Bone marrow (tissue), 2 donors: Measurements from ENCODE around the gene ESR2.
A peak's percentile ranks its signal among the peaks of the same experiment; 100 is the strongest.
"Not testable (repeated sequence)": the region's sequence is repeated elsewhere in the genome, so short reads cannot be mapped to it uniquely, and the experiment has no call there.

Source experiments
- DNase-seq, 2 donors: peaks; one replicate each; lab custom pipeline; 2025; lab: John Stamatoyannopoulos, UW

The ESR2 gene

DNA sequence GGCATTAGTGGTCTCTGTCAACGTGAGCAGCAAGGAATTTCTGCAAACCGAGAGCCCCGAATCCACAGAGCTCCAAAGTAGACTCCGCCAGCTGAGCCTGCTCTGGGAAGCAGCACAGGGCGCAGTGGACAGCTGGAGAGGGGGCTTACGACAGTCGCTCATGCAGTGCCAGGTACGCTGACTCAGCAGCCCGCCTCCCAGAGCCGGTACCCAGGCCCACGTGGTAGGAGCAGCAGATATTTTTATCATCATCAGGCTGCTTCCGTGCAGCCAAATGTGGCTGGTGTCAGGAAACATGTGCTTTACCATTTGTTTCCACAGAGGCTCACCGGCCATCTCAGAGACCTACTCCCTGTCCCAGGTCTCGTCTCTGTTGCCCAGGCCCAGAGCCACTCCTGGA, 73.7 kb downstream of the ESR2 start:
- peak in 1 of 2 donors; percentile 10 for DNase-seq

DNA sequence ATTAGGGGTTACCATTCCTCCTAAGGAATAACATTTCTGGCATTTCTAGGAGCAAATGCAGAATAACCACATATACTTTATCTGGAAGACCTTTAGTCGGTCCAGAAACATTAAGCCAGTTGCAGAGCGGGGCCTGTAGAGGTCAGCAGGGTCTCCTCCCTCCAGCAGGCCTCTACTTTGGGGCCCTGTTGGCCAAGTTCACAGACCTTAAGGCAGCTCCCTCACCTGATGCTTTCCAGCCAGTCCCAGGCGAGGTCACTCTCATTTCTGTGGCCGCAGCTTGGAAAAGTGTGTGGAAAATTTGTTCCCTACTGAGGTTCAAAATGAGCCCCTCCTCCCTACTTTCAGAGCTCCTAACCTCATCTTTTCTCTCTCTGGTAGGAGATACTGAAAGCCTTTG, 74.1 kb downstream of the ESR2 start:
- no peak for DNase-seq

DNA sequence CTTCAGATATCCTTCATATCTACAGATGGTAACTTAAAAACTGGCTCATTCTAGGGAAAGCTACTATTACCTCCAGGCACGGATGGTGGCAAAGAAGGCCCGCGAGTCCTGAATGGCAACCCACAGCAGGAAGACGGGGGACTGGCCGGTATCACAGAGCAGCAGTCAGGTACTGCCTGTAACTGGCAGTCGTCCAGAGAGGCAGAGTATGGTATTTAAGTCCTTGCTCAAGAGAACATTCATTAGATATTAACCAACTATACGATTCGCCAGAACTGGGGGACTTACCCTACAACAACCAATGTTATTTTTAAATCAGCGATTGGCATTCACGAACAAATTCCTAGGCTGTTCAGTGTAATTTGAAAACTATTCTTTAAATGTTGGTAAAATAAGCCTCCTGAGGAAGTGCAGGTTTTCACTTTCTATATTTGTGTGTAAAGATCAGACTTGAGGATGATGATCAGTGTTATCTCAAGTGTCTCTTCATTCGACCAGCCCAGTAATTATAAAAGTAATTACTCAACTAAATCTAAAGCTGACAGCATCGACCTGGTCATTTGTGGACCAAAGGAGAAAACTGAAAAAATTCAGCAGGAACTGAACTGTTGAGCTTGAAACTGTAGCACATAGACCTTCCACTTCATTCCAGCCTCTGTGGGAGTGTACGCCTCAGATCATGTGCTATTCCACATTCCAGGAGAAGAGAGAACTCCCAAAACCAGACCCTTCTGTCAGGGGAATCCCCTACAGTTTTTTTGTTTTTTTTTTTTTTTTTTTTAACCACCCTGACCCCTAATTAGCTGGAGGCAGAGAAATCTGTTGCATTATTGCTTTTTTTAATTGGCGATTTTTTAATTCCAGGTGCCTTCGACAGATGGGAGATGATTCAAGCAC, 75.6 kb downstream of the ESR2 start:
- DNase-seq: no peak

DNA sequence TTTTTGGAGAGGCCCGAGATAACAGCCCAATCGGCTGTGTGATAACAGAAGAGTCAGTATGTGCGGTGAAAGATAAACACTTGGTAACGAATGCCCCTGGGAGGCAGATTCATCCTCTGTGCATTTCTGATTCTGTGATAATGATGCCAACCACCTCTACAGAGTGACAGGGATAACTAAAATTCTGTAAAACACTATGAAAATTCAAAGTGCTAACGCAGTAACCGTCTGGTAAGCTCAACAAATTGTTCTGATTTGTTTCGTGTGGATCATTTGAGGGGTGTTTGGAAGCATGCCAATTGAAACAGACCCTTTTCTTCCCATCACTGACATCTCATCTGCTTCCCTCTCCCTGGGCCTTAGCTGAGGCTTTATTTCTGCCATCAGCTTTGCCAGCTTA, 76.3 kb downstream of the ESR2 start:
- DNase-seq: no peak

DNA sequence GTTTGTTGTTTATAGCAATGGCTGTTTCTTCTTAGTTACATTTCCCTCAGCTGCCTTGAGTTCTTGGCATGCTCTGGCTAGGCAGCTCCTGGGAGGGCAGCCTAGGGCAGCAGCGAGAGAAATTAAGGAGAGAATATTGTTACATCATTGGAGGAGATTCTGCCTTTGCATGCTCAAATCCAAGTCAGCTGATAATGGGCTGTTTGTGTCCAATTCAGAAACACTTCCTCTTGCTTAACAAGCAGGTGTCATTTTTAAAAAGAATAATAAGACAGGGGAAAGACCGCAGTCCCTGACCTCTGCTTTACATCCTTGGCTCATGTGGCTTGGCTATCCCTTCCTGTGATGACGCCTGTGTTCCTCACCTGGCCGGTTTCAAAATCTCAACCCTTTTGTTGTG, 76.9 kb downstream of the ESR2 start:
- no peak for DNase-seq

DNA sequence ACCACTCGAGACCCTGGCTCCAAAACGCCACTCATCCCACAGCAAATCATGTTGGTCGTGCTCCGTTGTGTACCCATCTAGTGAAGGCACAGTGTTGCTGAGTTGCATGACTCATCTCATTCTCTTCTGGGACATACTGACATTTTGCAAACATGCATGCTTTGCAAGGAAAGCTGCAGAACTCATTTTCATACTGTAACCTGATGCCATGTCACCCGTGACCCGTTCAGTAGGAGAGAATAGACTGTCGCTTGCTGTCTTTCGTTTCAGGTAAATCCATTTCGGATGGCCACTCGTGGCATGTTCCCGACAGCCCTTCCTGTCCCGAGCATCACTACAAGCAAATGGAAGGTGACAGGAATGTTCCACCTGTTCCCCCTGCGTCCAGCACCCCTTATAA, 78.2 kb downstream of the ESR2 start:
- DNase-seq: no peak

DNA sequence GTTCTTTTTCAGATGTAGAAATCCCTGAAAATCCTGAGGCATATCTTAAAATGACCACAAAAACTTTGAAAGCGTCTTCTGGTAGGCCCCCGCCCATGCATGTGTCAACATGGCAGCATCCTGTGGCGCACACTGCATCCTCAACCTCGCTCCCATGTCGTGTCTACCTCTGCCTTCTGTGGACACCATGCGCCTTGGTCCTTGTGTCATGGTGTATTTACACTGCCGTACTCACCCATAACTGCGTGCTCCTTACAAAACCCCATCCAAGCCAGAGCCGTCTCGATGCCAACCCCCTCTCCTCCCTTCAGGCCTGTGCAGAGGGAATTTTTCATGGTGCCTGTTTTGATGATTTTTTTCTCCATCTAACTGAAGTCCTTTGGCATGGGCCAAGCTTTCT, 78.9 kb downstream of the ESR2 start:
- DNase-seq: no peak

DNA sequence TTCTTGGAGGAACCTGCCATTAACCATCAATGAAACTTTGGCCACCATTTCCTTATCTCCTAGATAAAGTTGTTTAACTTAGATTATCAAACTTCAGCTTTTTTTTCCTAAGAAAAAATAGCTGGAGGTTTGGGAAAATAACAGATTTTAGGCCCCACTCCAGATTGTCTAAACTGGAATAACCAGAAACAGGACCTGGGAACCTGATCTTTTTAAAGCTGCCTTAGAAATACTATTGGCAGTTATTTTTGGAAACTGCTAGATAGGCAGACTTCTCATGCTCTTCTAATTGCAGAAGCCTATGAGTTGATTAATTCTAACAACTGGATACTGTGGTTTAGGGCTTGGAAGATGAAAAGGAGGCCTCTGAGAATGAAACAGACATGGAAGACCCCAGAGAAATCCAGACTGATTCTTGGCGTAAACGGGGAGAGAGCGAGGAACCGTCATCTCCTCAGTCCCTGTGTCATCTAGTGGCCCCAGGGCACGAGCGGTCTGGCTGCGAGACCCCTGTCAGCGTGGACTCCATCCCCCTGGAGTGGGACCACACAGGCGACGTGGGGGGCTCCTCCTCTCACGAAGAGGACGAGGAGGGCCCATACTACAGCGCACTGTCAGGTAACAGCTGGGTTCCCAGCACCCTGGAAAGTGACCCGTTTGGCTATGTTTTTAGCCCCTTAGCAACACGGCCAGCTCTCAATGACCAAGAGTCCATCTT, 80.2 kb downstream of the ESR2 start:
- DNase-seq: no peak

DNA sequence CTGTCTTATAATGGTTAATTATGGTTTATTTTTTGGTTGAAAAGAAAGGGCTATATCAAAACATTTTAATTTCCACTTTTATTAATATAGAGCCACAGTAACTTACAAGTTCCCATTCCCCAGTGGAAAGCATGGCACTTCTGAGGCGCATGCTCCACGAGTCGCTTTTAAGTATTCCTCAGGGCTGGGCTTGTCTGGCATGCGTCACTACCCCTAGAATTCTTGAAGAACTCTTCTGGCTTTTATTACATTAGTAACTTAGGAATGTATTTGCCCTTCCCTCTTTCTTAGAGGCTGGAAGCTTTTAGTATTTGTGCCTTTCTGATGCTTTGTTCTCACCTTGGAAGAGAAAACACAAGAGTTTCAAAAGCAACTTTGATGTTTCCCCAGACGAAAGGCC, 81.1 kb downstream of the ESR2 start:
- no peak for DNase-seq

DNA sequence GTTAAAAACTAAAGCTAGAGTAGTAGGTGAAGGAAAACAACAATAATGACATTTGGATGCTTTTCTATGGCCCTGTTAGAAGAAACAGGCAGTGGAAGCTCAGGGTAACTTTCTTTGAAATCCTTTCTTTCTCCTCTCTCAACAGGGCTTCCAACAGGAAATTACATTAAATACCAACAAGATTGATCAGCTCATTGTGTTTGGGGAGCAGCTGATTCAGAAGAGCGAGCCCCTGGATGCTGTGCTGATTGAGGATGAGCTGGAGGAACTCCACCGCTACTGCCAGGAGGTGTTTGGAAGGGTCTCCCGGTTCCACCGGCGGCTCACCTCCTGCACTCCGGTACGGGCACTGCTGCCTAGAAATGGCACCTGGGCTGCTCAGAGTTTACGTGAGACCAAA, 81.5 kb downstream of the ESR2 start:
- DNase-seq: no peak

DNA sequence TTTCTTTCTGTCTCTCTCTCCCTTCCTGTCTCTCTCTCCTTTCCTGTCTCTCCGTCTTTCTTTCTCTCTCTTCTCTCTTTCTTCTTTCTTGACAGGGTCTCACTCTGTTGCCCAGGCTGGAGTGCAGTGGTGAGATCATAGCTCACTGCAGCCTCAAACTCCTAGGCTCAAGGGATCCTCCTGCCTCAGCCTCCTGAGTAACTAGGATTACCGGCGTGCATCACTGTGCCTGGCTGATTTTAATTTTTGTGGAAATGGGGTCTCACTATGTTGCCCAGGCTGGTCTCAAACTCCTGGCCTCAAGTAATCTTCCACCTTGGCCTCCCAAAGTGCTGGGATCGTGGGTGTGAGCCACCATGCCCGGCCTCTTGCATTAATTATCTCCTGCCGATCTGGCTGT, 83.3 kb downstream of the ESR2 start:
- not testable (repeated sequence) for DNase-seq

DNA sequence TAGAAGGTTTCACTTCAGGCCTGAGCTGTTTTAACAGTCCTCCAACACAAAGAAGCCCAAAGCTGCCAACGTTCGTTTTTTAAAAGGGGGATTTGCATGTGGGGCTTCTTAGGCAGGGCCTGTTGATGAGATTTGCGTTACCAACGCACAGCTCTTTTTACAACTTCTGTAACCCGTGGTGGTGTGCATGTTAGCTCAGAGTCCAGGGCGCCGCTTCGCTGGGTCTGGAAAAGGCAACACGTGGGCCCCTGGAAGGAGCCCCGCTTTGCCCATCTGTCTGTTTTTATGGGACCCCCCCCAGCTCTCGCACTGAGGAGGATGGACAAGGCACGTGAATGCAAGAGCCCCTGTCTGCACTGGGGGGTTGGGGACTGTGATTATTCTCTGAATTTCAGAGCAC, 84.0 kb downstream of the ESR2 start:
- no peak for DNase-seq

DNA sequence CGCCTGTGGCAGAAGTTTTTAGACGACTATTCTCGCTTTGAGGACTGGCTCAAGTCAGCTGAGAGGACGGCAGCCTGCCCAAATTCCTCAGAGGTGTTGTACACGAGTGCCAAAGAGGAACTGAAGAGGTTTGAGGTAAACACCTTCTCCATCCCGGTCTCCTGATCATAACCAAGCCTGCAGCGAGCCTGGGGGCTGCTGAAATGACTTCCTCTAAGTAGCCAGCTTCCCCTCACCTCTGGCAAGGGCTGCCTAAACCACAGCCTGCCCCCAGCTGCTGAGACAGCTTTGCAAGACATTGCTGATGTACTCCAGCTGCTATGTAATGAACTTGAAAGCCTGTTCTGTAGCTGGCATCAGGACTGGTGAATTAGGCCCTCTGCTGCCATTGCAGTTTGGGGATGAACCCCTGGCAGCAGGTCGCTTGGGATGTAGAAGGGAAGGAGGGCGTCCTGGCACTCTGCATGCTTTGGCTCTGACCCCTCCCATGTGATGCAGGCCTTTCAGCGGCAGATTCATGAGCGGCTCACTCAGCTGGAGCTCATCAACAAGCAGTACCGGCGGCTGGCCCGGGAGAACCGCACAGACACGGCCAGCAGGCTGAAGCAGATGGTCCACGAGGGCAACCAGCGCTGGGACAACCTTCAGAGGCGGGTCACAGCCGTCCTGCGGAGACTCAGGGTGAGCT, 84.6 kb downstream of the ESR2 start:
- DNase-seq: no peak

DNA sequence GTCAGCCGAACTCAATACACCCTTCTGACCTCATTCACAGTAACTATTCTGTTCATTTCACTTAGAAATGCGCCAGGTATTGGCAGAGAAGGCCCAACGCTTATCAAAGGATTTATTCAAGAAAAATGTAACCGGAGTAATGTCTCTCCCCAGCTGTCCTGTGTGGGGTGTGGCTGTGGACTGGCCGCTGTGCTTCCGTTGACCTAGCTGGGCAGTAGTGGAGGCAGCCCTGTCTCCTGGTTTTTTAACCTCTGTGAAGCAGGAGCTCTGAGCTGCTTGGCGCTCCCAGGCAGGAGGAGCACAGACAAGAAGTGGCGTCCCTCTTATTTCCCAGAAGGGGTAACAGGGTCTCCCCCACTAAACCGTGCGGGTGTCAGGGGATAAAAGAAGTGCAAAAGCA, 85.2 kb downstream of the ESR2 start:
- DNase-seq: no peak

DNA sequence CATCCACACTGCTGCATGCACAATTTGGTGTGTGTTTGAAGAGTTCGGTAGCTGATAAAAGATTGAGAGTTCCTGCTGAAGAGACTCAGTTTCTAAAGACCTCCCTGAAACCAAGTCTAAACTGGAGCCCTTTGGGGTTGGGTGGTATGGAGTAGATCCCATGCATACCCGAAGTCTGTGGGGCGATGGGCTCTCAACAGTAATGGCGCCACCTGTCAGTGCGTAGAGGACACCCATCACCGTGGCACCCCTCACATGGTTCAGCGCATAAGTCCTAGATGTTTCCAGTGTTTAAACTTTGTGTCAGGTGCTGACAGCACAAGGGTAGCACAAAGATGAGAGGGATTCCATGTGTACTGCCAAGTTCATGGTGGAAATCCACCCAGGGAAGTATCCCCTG, 85.9 kb downstream of the ESR2 start:
- DNase-seq: no peak

DNA sequence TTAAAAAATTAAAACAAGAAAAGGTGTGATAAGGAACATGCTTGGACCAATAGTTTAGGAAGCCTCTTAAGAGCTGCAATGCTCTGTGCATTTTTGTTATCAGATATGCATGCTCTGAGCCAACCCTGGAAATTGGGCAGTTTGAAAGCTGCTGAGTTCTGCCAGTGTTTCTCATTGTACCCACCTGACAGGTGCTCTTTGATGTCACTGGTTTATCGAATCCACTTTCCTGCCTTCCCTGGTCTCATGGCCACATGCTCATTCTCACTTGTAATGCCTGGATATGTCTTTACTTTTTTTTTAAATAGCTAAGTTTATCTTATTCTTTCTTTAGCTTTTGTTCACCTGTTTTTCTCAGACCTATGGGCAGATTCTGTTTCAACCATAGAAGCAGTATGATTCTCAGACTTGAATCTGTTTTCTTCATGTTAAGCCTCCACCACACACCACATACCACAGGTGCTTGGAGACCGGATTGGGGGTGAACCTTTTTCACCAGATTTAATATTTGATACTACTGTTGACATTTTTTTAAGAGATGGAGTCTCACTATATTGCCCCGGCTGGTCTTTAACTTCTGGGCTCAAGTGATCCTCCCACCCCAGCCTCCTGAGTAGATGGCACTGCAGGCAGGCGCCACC, 90.7 kb downstream of the ESR2 start:
- no peak for DNase-seq

DNA sequence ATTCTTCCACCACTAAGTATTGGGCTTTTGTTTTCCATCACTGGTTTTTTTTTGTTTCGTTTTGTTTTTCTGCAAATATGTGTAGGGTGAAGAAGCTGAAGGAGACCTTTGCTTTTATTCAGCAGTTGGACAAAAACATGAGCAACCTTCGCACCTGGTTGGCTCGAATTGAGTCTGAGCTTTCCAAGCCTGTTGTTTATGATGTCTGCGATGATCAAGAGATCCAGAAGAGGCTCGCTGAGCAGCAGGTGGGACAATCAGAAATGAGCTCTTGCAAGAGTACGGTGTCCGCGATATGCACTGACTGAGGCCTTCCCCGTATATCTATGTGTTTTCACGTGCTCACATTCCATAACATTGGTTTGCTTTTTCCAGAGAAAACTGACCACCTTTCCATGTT, 91.5 kb downstream of the ESR2 start:
- DNase-seq: no peak

DNA sequence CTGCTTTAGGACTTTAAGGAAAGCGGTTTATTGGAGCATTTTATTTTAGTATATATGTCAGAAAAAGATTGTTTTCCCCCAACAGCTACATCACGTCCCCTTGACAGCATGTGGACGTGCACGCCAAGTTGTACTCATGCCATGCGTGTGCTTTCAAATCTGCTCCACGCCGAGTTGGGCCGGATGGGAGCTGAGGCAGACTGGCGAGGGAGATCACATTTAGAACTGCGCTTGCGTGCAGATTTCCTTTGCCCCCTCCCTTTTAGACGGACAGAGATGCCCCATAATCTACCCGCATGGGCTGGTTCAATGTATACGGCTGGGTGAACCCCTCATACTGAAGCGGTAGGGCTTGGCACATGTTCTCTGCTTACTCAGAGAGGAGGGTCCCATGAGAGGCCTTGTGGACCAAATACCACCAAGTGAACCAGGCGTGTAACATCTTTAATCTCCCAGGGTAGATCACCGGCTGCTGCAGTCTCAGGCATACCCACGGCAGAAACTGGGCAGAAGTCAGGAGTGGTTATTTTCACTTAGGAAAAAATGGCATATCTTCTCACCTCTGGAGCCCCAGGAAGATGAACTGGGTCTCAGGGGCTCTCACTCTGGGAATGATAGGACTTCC, 92.1 kb downstream of the ESR2 start:
- no peak for DNase-seq

DNA sequence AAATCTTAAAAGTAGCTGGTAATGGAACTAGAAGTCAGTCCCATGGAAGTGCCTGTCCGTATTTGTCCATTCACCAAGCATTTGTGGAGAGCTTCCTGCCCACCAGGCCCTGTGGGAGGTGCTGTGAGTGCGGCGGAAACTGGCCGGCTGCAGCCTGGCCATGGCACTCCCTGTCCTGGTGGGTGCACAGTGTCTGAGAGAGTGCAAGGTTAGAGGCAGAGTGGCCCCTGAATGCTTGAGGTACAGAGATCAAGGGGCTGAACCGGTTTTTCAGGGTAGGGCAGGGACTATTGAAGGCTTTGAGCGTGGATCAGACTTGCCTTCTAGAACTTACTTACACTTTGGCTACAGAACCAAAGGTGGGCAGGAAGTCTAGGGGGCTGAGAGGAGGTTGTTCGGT, 92.9 kb downstream of the ESR2 start:
- DNase-seq: no peak

DNA sequence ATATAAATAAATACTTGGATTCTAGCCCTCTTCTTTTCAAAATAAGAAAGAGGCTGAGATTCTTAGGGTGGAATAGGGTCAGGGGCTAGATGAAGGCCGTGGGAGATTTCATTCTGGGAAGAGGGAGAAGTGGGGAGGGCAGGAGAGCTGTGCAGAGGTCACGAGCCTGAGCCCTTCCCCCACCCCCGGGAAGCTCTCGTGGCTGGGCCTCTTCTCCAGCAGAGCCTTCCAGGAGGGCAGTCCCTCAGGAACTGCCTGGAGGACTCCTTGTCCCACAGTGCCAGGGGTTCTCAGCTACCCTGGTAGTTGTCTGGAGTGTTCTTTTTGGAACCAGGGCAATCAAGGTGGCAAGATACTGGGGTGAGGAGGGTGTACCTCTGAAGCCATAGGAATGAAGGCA, 94.0 kb downstream of the ESR2 start:
- no peak for DNase-seq

DNA sequence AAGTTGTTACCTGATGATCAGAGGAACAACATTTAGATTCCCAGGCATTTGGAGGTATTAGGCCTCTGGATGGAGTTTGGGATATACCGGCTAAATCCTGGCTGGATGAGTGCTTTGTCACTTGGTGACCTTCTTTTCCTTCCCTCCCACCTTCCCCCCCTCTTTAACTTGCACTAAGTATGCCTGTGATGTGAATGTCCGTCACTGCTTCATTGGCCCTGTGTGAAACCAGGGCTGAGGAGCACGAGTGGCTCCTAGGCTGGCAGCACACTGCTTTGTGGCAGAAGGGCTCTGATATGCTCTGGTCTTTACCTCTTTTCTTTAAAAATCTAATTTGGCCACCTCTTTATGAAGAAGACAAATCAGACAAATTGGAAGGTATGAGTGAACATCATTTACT, 95.7 kb downstream of the ESR2 start:
- no peak for DNase-seq

DNA sequence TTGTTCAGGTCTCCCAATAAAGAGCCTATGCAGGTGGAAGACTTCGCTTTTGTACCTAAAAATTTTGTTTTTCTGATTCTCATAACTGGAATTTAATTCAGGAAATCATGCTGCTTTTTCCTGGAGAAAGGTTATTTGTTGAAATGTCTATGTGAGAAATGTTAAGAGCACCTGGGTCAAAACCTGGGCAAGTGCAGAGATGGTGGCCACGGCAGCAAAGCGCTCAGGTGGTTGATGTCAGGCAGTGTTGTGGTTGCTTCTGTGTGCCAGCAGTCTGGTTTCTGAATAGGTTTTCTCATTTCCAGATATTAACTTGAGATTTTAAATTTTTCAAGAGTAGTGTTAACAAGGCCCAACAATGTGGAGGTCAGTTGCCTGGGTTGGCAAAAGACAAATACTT, 96.2 kb downstream of the ESR2 start:
- no peak for DNase-seq
